ENCODE data around the gene LPGAT1.
"Not testable (repeated sequence)": the region's sequence is repeated elsewhere in the genome, so short reads cannot be mapped to it uniquely, and the experiment has no call there.

The LPGAT1 gene

GRCh38 chr1:211736351-211736915, 94.1 kb downstream of the LPGAT1 start:
- no peak for DNase-seq (ENCODE audit: extremely low read depth in 1 of 2, low read depth in 1 of 2)

- DNase-seq (ENCODE audit: extremely low read depth in 1 of 2, low read depth in 1 of 2), result no peak
These were observed 95.1 kb downstream of the LPGAT1 start for GRCh38 chr1:211735208-211736170.

DNA sequence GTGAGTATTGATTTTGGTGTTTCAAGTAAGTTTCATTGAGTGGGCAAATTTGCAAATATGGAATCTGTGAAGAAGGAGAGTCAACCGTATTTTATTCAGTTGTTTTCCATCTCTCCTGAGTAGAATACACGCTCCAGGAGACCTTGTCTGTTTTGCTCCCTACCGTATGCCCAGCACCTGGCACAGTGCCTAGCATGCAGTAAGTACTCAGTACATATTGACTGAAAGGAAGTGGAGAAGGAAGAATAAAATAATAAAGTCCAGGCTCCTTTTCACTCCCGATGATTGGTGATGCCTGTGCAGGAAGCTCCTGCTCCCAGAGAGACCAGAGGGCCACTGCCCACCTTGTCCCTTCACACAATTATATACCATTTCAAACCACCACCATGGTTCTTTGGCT, 95.8 kb downstream of the LPGAT1 start:
- no peak for DNase-seq (ENCODE audit: extremely low read depth in 1 of 2, low read depth in 1 of 2)

- DNase-seq (ENCODE audit: extremely low read depth in 1 of 2, low read depth in 1 of 2), result no peak
These were observed 96.2 kb downstream of the LPGAT1 start for GRCh38 chr1:211734359-211734758.

DNA sequence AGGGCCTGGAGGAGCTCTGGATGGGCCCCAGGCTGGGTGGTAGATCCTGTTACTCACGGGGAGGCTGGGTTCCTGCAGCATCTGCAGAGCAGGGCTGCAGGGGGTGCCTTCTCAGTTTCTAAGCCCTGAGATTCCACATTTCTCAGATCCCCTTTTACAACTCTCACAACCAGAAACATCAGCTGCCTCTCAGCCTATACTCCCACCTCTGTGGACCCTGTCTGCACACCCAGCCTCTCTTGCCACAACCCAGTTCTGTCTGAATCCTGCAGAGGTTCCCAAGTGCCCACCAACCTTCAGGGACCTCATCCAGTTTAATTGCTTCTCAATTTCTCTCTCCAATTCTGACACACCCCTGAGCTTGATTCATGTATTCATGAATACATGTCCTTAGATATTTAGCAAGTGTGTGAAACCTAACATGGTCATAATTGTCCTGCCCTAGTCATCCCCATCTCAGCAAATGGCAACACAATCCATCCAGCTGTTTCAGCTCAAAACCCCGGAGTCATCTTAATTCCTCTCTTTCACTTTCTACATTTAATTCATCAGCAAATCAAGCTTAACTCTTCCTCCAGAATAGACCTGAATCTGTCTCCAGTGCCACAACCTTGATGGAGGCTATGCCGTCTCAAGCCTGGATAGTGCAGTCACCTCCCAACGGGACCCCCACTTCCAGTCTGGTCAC, 98.1 kb downstream of the LPGAT1 start:
- no peak for DNase-seq (ENCODE audit: extremely low read depth in 1 of 2, low read depth in 1 of 2)

DNA sequence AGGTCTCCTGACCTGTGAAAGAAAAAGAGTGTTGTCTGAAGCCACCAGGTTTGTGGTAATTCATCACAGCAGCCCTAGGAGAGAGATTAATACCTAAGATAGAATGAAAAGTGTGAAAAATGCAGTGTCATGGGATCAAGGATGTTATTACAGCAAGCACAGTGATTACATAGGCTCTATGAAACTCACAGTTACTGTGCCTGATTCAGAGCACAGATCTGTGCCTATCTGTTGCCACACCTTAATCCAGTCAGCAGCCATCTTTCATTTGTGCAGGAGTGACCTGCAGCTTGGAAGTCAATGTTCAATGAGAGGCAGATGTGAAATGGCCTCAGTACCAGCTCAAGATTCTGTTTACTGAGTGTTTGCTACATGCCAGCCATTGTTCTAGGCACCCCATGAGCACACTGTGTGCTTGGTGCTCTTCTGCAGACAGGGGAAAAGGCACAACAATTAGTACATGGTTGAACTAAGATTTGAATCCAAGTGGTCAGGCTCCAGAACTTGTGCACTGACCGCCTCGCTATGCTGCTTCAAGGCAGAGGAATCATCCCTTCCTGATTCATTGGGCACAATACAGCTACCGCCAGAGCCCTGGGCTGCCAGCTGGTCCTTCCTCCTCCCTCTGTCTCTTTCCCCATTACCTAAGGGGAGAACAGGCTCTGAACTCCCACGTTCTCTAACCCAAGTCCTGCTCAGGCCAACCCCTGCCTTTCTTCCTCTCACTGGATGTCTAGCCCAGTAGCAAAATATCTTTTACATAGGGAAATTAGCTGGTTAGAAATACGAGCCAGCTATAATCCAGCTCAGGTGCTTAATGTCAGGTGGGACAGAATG, 98.9 kb downstream of the LPGAT1 start:
- DNase-seq (ENCODE audit: extremely low read depth in 1 of 2, low read depth in 1 of 2), result no peak

GRCh38 chr1:211730347-211730746, 100.2 kb downstream of the LPGAT1 start:
- no peak for DNase-seq (ENCODE audit: extremely low read depth in 1 of 2, low read depth in 1 of 2)

DNA sequence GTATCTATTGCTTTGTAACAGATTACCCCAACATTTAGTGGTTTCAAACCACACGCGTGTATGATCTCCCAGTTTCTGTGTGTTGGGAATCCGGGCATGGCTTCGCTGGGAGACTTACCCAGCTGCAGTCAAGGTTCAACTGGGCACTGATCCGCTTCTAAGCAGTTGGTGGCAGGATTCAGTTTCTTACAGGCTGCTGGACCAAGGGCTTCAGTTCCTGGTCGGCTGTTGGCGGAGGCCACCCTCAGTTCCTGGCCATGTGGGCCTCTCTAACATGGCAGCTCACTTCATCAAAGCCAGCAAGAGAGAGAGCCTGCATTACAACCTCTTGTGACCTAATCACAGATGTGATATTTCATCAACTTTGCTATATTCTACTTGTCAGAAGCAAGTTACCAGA, 101.3 kb downstream of the LPGAT1 start:
- DNase-seq (ENCODE audit: extremely low read depth in 1 of 2, low read depth in 1 of 2), result no peak

GRCh38 chr1:211726467-211726995, 104.0 kb downstream of the LPGAT1 start:
- DNase-seq (ENCODE audit: extremely low read depth in 1 of 2, low read depth in 1 of 2), result no peak

DNA sequence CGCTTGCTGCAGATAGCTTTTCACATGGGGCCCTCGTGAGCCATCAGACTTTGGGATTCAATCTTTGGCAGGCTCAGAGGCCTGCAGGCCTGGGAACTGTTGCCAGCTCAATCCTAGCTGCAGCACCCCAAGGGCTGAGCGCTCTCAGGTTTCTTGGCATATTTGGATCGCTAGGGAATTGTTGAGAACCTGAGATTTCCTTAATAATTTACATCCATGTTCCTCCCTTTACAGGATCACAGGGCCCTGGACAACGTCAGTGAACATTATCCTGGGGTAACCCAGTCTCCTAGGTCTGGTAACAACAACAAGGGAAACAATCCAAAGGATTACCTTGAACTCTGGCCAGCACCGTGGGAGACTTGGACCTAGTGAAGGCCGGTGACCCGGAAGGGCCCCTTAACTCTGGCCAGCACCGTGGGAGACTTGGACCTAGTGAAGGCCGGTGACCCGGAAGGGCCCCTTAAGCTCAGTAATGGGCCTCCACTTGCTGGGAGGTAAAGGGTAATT, 105.8 kb downstream of the LPGAT1 start:
- DNase-seq (ENCODE audit: extremely low read depth in 1 of 2, low read depth in 1 of 2), result no peak

DNA sequence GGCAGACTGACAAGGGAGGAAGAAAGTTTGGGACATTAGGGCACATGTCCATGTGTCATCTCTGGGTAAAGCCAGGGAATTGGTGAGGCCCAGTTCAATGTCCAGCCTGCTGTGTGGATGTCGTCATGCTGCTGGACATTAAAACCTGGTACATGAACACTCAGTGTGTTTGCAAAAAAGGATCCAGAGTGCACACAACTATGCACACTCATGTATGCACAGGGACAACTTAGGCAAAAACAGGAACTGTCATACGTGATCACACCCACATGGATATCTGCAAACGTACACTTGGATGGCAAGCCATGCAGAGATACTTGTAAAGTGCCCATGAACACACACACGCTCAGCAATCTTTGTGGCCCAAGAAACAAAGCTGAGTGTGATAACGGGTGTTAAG, 107.3 kb downstream of the LPGAT1 start:
- no peak for DNase-seq (ENCODE audit: extremely low read depth in 1 of 2, low read depth in 1 of 2)

- no peak for DNase-seq (ENCODE audit: extremely low read depth in 1 of 2, low read depth in 1 of 2)
These were observed 108.0 kb downstream of the LPGAT1 start for GRCh38 chr1:211722277-211723175.

DNA sequence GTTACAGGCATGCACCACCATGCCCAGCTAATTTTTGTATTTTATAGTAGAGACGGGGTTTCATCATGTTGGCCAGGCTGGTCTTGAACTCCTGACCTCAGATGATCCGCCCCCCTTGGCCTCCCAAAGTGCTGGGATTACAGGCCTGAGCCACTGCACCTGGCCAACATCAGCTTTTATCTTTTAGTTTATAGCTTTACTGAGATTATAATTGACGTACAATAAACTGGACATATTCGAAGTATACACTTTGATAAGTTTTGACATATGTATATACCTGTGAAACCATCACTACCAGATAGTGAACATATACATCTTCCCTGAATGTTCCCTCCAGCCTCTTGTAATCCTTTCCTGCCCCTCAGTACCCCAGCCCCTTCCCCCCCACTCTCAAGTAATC, 114.0 kb downstream of the LPGAT1 start:
- not testable (repeated sequence) for DNase-seq (ENCODE audit: extremely low read depth in 1 of 2, low read depth in 1 of 2)

DNA sequence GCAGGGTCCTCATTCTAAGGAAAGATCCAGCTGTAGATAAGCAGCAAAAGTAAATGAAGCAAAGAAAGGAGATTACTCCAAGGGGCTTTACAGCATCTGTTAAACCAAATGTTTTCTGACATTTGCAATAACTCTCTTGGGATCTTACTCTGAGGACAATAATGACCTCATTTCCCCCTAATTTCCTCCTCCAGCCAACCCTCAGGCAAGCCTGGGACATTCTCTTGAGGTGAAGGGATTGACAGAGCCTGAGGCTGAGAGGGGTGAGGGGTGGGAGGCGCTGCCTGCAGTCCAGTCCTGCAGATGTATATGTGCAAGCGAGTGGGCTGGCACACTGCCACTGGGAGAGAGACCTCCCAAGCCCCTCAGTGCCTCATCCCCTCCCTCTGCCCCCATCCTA, 114.6 kb downstream of the LPGAT1 start:
- no peak for DNase-seq (ENCODE audit: extremely low read depth in 1 of 2, low read depth in 1 of 2)

DNA sequence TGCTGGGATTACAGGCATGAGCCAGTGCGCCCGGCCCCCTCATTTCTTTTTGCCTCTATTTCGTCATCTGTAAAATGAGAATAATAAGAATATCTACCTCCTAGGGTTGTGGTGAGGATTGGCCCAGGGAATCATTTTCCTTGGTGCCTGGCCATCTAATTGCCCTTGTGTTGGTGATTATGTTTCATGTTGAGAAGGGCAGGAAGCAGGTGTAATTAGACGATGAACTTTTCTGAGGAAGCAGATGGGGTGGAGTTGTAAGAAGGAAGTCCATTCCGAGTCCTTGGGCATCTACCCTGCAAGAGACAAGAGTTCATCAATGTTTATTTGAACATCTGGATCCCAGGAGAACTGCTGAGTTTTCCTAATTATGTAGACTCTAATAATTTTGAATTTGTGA, 116.4 kb downstream of the LPGAT1 start:
- no peak for DNase-seq (ENCODE audit: extremely low read depth in 1 of 2, low read depth in 1 of 2)

DNA sequence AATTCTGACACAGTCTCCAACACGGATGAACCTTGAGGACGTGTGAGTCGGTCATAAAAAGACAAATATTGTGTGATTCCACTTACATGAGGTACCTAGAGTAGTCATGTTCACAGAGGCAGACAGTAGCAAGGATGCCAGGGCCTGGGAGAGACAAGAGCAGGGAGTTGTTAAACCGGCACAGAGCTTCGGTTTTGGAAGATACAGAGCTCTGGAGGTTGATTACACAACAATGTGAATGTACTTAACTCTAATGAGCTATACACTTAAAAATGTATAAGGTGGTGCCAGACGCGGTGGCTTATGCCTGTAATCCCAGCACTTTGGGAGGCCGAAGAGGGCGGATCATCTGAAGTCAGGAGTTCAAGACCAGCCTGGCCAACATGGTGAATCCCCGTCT, 117.3 kb downstream of the LPGAT1 start:
- DNase-seq (ENCODE audit: extremely low read depth in 1 of 2, low read depth in 1 of 2), result no peak

- no peak for DNase-seq (ENCODE audit: extremely low read depth in 1 of 2, low read depth in 1 of 2)
These were observed 119.3 kb downstream of the LPGAT1 start for GRCh38 chr1:211711315-211711705.

- no peak for DNase-seq (ENCODE audit: extremely low read depth in 1 of 2, low read depth in 1 of 2)
These were observed 119.8 kb downstream of the LPGAT1 start for GRCh38 chr1:211710566-211711314.

GRCh38 chr1:211708926-211709325, 121.6 kb downstream of the LPGAT1 start:
- no peak for DNase-seq (ENCODE audit: extremely low read depth in 1 of 2, low read depth in 1 of 2)

Data from activated CD8-positive, alpha-beta memory T cell treated with anti-CD3 and anti-CD28 coated beads for 1 hour (primary cell).